ENCODE data around the gene CST11. TPM values are rescaled to one million over a fixed set of nuclear protein-coding genes. Genes with fewer than 3 reads are reported as not detected.
A peak's percentile ranks its signal among the peaks of the same experiment; 100 is the strongest.

CST11 gene, protein sequence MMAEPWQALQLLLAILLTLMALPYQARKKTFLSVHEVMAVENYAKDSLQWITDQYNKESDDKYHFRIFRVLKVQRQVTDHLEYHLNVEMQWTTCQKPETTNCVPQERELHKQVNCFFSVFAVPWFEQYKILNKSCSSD
- not detected for total RNA-seq

DNA sequence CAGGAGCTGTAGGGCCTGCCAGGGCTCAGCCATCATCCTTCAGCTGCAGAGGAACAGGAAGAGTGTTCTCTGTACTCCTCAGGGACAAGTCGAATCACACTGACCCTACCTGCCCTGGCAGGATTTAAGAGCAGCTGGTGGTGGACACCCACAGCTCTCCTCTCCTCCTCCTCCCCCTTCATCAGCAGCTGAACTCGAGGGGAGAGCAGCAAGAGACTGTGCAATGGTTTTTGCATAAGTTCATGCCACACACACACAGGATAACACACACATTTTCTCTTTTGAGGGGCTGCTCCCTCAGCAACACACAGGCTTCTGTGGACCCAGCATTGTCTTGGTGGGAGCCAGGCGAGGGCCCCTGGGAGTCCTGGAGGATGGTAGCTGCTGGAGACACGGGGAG, at the start of gene CST11:
Gene CST11 (minus strand): TSS at position 101 of the 400 bp plus-strand sequence. CDS start 65 bp downstream, at position 36.
- peaks cover 2% of the 10 kb centered on the region for H3K9me3 Mint-ChIP-seq
- H3K27ac Mint-ChIP-seq, result no peak within 1 kb of the TSS
- H3K4me3 Mint-ChIP-seq, result no peak within 1 kb of the TSS
- no peaks in the 10 kb centered on the region for H3K36me3 Mint-ChIP-seq
- intact Hi-C loops (cut with micrococcal nuclease), result no loop called here
- peaks cover 9% of the 10 kb centered on the region for H3K4me1 Mint-ChIP-seq (ENCODE audit: low read depth)
- ChIA-PET CTCF (interaction anchor here (2.1 kb wide), 1 partner anchor 10 kb away, joined by 13 read pairs; no protein-coding TSS in a partner anchor), POLR2A (no interaction called here)
- H3K27me3 Mint-ChIP-seq, result peaks cover 7% of the 10 kb centered on the region
- no peak for DNase-seq

DNA sequence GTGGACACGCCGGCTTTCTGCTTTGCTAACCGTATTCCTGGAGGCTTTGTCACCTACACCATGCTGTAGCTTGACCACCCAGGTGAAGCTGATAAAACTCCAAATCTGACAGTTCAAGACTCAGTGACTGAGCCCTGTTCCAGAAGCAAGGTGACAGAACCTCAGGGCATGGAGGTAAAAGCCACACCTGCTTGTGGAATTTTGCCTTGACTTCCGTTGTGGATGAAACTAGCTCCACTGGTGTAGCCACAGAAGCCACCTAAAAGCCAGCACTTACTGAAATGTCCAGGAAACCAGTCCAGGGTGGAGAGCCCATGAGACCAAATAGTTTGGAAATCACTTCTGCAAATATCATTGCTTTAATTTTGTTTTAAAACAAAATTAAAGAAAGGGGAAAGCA, 49.2 kb upstream of the CST11 start:
- no peaks in the 10 kb centered on the region for H3K36me3 Mint-ChIP-seq
- no peak overlapping the region for H3K4me3 Mint-ChIP-seq
- peaks cover 6% of the 10 kb centered on the region for H3K4me1 Mint-ChIP-seq (ENCODE audit: low read depth)
- peaks cover 9% of the 10 kb centered on the region for H3K9me3 Mint-ChIP-seq
- H3K27ac Mint-ChIP-seq, result no peak overlapping the region
- CTCF ChIA-PET, result no interaction called here
- POLR2A ChIA-PET, result no interaction called here
- intact Hi-C loops (cut with micrococcal nuclease), result no loop called here
- DNase-seq, result no peak
- H3K27me3 Mint-ChIP-seq, result peaks cover 28% of the 10 kb centered on the region

DNA sequence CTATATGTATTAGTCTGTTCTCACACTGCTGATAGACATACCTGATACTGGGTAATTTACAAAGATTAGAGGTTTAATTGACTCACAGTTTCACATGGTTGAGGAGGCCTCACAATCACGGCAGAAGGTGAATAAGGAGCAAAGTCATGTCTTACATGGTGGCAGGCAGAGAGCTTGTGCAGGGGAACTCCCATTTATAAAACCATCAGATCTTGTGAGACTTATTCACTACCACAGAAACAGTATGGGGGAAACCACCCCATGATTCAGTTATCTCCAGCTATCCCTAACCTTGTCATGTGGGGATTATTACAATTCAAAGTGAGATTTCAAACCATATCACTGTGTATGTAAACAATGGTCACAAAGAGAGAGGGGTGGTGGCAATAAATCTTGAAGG, 44.9 kb upstream of the CST11 start:
- CTCF ChIA-PET, result no interaction called here
- Mint-ChIP-seq H3K4me3 (no peak overlapping the region), H3K27ac (no peak overlapping the region), H3K36me3 (no peaks in the 10 kb centered on the region), H3K9me3 (peaks cover 17% of the 10 kb centered on the region), H3K27me3 (peaks cover 23% of the 10 kb centered on the region), H3K4me1 (ENCODE audit: low read depth) (peaks cover 6% of the 10 kb centered on the region)
- POLR2A ChIA-PET, result interaction anchor here (0.9 kb wide), 1 partner anchor 78 kb away, joined by 4 read pairs; no protein-coding TSS in a partner anchor
- peak; percentile 35 for DNase-seq
- intact Hi-C loops (cut with micrococcal nuclease), result loop anchor here (1.0 to 10.0 kb wide), 4 partner anchors 32 to 353 kb away; partner anchors contain the start of gene NAPB

DNA sequence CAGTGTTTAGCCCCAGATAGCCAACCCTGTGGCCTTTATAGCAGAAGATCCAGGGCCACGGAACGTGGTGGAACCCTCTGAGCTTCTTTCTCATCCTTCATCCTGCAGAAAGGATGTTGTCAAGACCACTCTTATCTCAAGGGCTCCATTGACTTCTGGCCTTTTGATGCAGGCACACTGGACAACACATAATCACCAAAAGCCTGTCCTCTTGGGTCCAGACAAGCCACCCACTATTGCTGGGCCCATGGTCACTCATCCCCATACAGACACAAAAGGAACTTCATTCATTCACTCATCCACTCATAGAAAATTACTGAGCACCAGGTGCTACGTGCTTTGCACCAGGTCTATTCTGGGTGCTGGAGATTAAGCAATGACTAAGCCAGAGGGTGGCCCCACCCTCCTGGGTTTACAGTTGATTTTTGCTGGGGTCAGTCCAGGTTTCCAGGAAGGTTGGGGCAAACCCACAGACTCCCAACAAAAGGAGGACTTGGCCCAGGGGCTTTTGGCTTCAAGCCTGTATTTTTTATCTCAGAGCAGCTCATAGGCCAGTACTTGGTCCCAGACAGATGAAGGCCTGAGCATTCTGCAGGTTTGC, 40.6 kb upstream of the CST11 start:
- H3K27ac Mint-ChIP-seq, result no peak overlapping the region
- peaks cover 17% of the 10 kb centered on the region for H3K9me3 Mint-ChIP-seq
- H3K4me1 Mint-ChIP-seq (ENCODE audit: low read depth), result peaks cover 6% of the 10 kb centered on the region
- intact Hi-C loops (cut with micrococcal nuclease), result loop anchor here (10.0 kb wide), 2 partner anchors 68 to 348 kb away; partner anchors contain the start of gene NAPB
- ChIA-PET CTCF (no interaction called here), POLR2A (no interaction called here)
- H3K36me3 Mint-ChIP-seq, result no peaks in the 10 kb centered on the region
- H3K4me3 Mint-ChIP-seq, result no peak overlapping the region
- H3K27me3 Mint-ChIP-seq, result peaks cover under 1% of the 10 kb centered on the region
- no peak for DNase-seq

DNA sequence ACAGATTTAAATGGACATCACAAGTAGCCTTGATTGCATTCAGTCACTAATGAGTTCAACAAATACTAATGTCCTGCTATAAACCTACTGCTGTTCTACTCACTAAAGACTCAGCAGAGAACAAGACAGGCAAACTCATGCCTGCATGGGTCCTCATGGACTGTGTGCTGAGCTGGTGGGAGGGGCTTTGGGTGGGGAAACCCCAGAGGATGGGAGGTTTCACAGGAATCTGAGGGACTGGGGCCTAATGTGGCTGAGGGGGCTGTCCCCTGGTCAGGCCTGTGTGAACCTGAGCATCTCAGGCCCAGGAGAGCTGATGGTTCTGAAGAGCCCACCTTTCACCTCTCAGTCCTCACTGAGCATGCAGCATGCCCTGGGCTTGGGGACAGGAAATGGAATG, 39.6 kb upstream of the CST11 start:
- Mint-ChIP-seq H3K4me3 (no peak overlapping the region), H3K9me3 (peaks cover 11% of the 10 kb centered on the region), H3K27ac (no peak overlapping the region), H3K4me1 (ENCODE audit: low read depth) (peaks cover under 1% of the 10 kb centered on the region), H3K36me3 (no peaks in the 10 kb centered on the region), H3K27me3 (no peaks in the 10 kb centered on the region)
- peak; percentile 19 for DNase-seq
- CTCF ChIA-PET, result no interaction called here
- POLR2A ChIA-PET, result no interaction called here
- intact Hi-C loops (cut with micrococcal nuclease), result loop anchor here (10.0 kb wide), 2 partner anchors 67 to 347 kb away; partner anchors contain the start of gene NAPB

DNA sequence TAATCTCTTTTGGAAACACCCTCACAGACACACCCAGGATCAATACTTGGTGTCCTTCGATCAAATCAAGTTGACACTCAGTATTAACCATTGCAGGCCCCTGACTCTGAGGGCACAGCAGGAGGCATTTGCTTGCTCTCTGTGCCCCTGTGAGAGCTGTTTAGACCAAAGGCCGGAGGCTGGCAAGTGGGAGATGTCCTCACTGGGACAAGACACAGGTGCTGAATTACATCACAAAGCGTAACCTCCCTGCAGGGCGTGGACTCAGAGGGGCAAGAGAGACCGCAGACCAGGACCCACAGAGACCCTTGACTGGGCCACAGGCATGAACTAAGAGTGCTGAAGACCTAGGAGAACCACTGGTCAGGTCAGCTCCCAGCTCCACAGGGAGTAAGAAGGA, 38.1 kb upstream of the CST11 start, which contains the start of gene CST8:
Gene CST8 (plus strand): TSS at position 301 of the 400 bp plus-strand sequence. CDS start 551 bp downstream, outside the sequence.
- Mint-ChIP-seq H3K9me3 (peaks cover under 1% of the 10 kb centered on the region), H3K27ac (no peak within 1 kb of the TSS), H3K36me3 (no peaks in the 10 kb centered on the region), H3K4me1 (ENCODE audit: low read depth) (no peaks in the 10 kb centered on the region), H3K27me3 (no peaks in the 10 kb centered on the region), H3K4me3 (no peak within 1 kb of the TSS)
- intact Hi-C loops (cut with micrococcal nuclease), result loop anchor here (10.0 kb wide), 2 partner anchors 66 to 346 kb away; partner anchors contain the start of gene NAPB
- no peak for DNase-seq
- POLR2A ChIA-PET, result no interaction called here
- CTCF ChIA-PET, result no interaction called here

DNA sequence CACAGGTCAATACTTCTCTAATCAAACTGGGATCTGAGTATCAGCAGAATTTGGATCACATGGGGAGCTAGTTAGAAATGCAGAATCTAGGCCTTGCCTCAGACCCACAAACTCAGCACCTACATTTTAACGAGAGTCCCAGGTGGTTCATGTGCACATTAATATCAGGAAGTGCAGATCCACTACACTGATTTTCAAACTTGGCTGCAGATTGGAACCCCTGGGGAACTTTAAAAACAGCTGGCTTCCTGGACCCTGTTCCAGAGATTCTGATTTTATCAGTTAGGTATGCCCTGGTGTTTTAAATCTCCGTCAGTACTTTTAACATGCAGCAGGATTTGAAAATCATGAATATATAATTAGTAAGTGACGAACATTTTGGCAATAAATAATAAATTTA, 36.3 kb upstream of the CST11 start:
- no peak for DNase-seq
- Mint-ChIP-seq H3K4me1 (ENCODE audit: low read depth) (no peaks in the 10 kb centered on the region), H3K36me3 (no peaks in the 10 kb centered on the region), H3K9me3 (no peaks in the 10 kb centered on the region), H3K27ac (no peak overlapping the region), H3K27me3 (peaks cover 2% of the 10 kb centered on the region), H3K4me3 (no peak overlapping the region)
- ChIA-PET CTCF (no interaction called here), POLR2A (no interaction called here)
- intact Hi-C loops (cut with micrococcal nuclease), result no loop called here

DNA sequence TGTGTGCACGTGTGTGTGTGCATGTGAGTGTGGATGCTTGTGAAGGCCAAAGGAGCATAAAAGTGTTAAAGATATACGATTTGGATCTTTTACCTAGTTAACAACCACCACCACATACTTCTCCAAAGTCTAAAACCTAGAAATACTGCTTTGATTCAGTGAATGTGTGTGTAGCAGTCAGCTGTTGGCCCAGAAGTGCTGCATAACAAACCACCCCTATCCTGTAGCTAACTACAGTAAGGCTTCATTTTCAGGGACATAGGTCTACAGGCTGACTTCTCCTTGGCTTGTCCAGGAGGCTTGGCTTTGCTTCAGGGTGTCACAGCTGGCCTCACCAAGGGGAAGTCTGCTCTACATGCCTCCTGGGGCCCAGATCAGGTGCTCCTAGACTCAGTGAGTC, 35.8 kb upstream of the CST11 start:
- no peaks in the 10 kb centered on the region for H3K4me1 Mint-ChIP-seq (ENCODE audit: low read depth)
- POLR2A ChIA-PET, result no interaction called here
- DNase-seq, result no peak
- H3K36me3 Mint-ChIP-seq, result no peaks in the 10 kb centered on the region
- no peak overlapping the region for H3K27ac Mint-ChIP-seq
- CTCF ChIA-PET, result no interaction called here
- H3K9me3 Mint-ChIP-seq, result no peaks in the 10 kb centered on the region
- H3K27me3 Mint-ChIP-seq, result peaks cover 2% of the 10 kb centered on the region
- H3K4me3 Mint-ChIP-seq, result no peak overlapping the region
- intact Hi-C loops (cut with micrococcal nuclease), result no loop called here

DNA sequence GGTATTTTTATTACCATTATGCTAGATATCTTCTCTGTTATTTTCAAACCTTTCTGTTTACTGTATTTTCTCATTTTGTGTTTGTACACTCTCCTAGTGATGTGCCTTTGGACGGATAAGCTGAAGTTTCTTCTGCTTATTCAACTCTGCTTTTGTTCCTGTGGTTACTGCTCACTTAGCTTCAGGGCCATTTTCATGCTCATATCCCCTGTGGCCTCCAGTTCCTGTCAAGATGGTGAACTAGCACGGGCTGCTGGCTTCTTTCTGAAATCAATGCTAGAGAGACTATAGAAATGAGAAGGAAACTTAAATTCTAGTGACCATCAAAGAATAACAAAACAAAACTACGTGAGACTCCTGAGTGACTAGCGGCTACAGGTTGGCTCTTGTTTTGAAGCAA, 31.4 kb upstream of the CST11 start:
- ChIA-PET CTCF (no interaction called here), POLR2A (no interaction called here)
- Mint-ChIP-seq H3K4me1 (ENCODE audit: low read depth) (no peaks in the 10 kb centered on the region), H3K27me3 (peaks cover 4% of the 10 kb centered on the region), H3K4me3 (no peak overlapping the region), H3K9me3 (no peaks in the 10 kb centered on the region), H3K36me3 (no peaks in the 10 kb centered on the region), H3K27ac (no peak overlapping the region)
- intact Hi-C loops (cut with micrococcal nuclease), result no loop called here
- no peak for DNase-seq

DNA sequence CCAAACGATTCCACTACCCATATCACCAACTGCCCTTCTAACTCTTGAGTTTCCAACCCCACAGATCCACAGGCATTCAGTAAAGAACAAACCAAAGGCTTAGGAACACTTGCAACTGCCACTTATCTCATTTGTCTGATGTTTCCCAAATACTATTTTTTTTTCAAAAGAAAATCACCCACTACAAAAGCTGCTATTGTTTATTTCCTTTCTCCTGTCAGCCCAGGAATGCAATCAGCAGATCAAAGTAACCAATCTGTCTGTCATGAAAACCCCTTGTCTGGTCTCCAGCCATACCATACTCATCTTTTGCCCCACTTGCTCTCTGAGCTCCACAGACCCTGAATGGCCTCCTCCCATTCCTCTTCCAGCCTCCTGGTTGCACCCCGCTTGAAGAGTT, 29.5 kb upstream of the CST11 start:
- CTCF ChIA-PET, result no interaction called here
- intact Hi-C loops (cut with micrococcal nuclease), result no loop called here
- H3K9me3 Mint-ChIP-seq, result no peaks in the 10 kb centered on the region
- no peak for DNase-seq
- no peak overlapping the region for H3K4me3 Mint-ChIP-seq
- H3K27me3 Mint-ChIP-seq, result peaks cover 4% of the 10 kb centered on the region
- POLR2A ChIA-PET, result no interaction called here
- no peak overlapping the region for H3K27ac Mint-ChIP-seq
- H3K36me3 Mint-ChIP-seq, result no peaks in the 10 kb centered on the region
- no peaks in the 10 kb centered on the region for H3K4me1 Mint-ChIP-seq (ENCODE audit: low read depth)

DNA sequence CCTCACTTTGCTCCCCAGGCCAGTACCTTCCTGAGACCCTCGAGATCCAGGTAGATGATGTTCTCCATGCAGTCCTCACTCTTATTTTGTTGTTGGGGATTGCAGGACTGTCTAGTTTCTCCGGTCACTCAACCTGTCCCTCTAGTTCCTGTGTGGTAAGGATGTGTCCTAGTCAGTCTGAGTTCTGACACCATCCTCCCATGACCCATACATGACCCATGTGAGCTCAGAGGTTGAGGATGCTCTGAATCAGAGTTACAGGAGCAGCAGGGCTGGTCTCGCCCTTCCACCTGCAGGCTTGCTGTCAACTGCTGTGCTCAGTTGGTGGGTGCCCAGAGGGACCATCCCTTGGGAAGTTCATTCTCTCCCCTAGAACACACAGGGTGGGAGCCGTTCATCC, 26.4 kb upstream of the CST11 start:
- Mint-ChIP-seq H3K4me1 (ENCODE audit: low read depth) (no peaks in the 10 kb centered on the region), H3K27ac (no peak overlapping the region), H3K27me3 (peaks cover 3% of the 10 kb centered on the region), H3K4me3 (no peak overlapping the region), H3K36me3 (no peaks in the 10 kb centered on the region), H3K9me3 (no peaks in the 10 kb centered on the region)
- ChIA-PET CTCF (no interaction called here), POLR2A (no interaction called here)
- no peak for DNase-seq
- intact Hi-C loops (cut with micrococcal nuclease), result no loop called here

DNA sequence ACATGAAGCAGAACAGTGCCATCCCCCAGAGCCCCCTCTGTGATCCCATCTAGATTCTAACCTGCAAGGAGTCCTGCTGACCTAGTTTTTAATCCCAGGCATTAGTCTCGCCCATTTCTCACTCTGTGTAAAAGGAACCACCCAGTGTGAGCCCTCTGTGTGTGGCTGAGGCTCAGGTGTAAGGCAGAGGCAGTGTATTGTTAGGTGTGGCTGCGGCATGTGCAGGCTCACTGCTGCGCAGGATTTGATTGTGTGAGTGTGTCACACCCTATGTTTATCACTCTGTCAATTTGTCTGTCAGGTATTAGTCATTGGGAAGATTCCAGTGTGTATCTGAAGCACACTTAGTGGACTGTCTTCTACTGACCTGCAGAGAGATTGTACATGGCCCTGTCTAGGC, 24.5 kb upstream of the CST11 start:
- H3K4me1 Mint-ChIP-seq (ENCODE audit: low read depth), result no peaks in the 10 kb centered on the region
- no peaks in the 10 kb centered on the region for H3K36me3 Mint-ChIP-seq
- intact Hi-C loops (cut with micrococcal nuclease), result no loop called here
- POLR2A ChIA-PET, result no interaction called here
- H3K27me3 Mint-ChIP-seq, result peaks cover 7% of the 10 kb centered on the region
- H3K9me3 Mint-ChIP-seq, result no peaks in the 10 kb centered on the region
- CTCF ChIA-PET, result no interaction called here
- H3K27ac Mint-ChIP-seq, result no peak overlapping the region
- H3K4me3 Mint-ChIP-seq, result no peak overlapping the region
- DNase-seq, result no peak

Data from activated CD4-positive, alpha-beta memory T cell treated with anti-CD3 and anti-CD28 coated beads for 36 hours (primary cell).